Measurements from ENCODE around the gene GDF15. TPM values are rescaled to one million over a fixed set of nuclear protein-coding genes. Genes with fewer than 3 reads are reported as not detected.

The GDF15 gene
- polyA plus RNA-seq, 1 donor (not counting 4 experiments of a cell fraction or from before 2014, with no cell fraction given), result 0.31 TPM

GRCh38 chr19:18437491-18438330 lies 51.8 kb downstream of the GDF15 start, which contains the start of gene ISYNA1:
TSS of gene ISYNA1 (minus strand) at chr19:18438133. CDS start at chr19:18437979, 154 bp downstream.
- Histone ChIP-seq H3K9ac (ENCODE audit: control insufficient read depth, extremely low read depth, insufficient read depth, low read length) (peak within 1 kb of the TSS; percentile 47), H3K4me3 (ENCODE audit: control insufficient read depth in 2 of 3, extremely low read depth in 1 of 3, insufficient read depth in 2 of 3, low read depth in 1 of 3, low read length in 3 of 3) (peak within 1 kb of the TSS; percentile 34 to 57 (median 43)), H3K9me3 (ENCODE audit: control insufficient read depth, low read depth, low read length) (no peaks in the 10 kb centered on the region), H3K36me3 (ENCODE audit: control insufficient read depth in 2 of 2, extremely low read depth in 1 of 2, insufficient read depth in 2 of 2, low read length in 2 of 2) (peaks cover 0 to 7% of the 10 kb centered on the region in 2 experiments), H3K79me2 (ENCODE audit: control insufficient read depth, insufficient read depth, low read length) (no peaks in the 10 kb centered on the region), H4K20me1 (ENCODE audit: control insufficient read depth, extremely low read depth, insufficient read depth, low read length) (no peaks in the 10 kb centered on the region), H3K27ac (ENCODE audit: control insufficient read depth, insufficient read depth, low read length) (peak within 1 kb of the TSS; percentile 37), H3K4me2 (ENCODE audit: control insufficient read depth, extremely low read depth, insufficient read depth, low read depth, low read length) (peak within 1 kb of the TSS; percentile 80), H2AFZ (ENCODE audit: control insufficient read depth, low read length) (no peak within 1 kb of the TSS), H3K9me1 (ENCODE audit: control insufficient read depth, extremely low read depth, insufficient read depth, low read length) (peaks cover 12% of the 10 kb centered on the region), H3K27me3 (ENCODE audit: control insufficient read depth, extremely low read depth, insufficient read depth, low read length) (no peaks in the 10 kb centered on the region), H3K4me1 (ENCODE audit: control insufficient read depth, extremely low read depth, insufficient read depth, low read length) (peaks cover 30% of the 10 kb centered on the region)
- TF ChIP-seq EZH2 (IDR thresholded peaks at IDR 0.05; ENCODE audit: low read length) (no peak), CTCF (optimal IDR thresholded peaks at IDR 0.05 in 1 of 3, IDR thresholded peaks at IDR 0.05 in 1 of 3, conservative IDR thresholded peaks at IDR 0.05 in 1 of 3; ENCODE audit: extremely low read depth in 1 of 3, insufficient read depth in 2 of 3, low read length in 3 of 3) (no peak)
- FAIRE-seq (no peak), DNase-seq (ENCODE audit: low read depth, low spot score) (no peak)
- dilution Hi-C loops (cut with MboI; ENCODE audit: extremely low pct_ligation_motif_present, low sequenced_read_pairs), result no loop called here

DNA sequence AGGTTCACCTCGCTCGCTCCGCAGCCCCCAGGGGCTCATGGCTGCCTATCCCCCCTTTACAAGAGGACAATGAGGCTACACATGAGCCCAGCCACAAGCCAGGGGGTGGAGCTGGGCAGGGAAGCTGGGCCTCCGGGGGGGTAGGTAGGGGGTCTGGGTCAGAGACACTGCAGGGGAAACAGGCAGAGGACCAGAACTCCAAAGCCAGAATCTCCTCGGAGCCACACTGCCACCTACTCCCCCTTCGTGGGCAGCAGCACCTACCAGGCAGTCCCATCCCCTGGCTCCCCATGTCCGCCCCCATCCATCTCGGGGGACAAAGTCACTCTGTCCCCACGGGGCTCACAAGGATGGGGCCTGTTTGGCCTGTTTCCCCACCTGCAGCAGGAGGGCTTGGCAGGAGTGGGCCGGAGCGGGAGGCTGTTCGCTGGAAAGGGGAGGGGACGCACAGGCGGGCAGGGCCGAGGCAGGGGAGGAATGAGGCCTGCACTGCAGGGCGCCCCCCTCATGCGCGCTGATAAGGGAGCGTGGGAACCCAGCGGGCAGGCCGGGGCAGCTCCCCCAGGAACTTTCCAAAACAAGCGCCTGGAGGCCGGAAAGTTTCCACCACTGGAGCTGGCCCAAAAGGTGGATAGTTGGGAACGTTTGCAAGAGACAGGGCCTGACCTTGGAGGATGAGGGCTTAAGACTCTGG lies 52.5 kb downstream of the GDF15 start:
- FAIRE-seq (no peak), DNase-seq (ENCODE audit: low read depth, low spot score) (no peak)
- dilution Hi-C loops (cut with MboI; ENCODE audit: extremely low pct_ligation_motif_present, low sequenced_read_pairs), result no loop called here
- H4K20me1 ChIP-seq (ENCODE audit: control insufficient read depth, extremely low read depth, insufficient read depth, low read length), result no peaks in the 10 kb centered on the region
- peak overlapping the region; percentile 37 for H3K9ac ChIP-seq (ENCODE audit: control insufficient read depth, extremely low read depth, insufficient read depth, low read length)
- H3K4me3 ChIP-seq (ENCODE audit: control insufficient read depth in 2 of 3, extremely low read depth in 1 of 3, insufficient read depth in 2 of 3, low read depth in 1 of 3, low read length in 3 of 3), result peak overlapping the region; percentile 34 to 43 (median 42)
- no peaks in the 10 kb centered on the region for H3K9me3 ChIP-seq (ENCODE audit: control insufficient read depth, low read depth, low read length)
- H3K9me1 ChIP-seq (ENCODE audit: control insufficient read depth, extremely low read depth, insufficient read depth, low read length), result peaks cover 12% of the 10 kb centered on the region
- peaks cover 30% of the 10 kb centered on the region for H3K4me1 ChIP-seq (ENCODE audit: control insufficient read depth, extremely low read depth, insufficient read depth, low read length)
- H3K79me2 ChIP-seq (ENCODE audit: control insufficient read depth, insufficient read depth, low read length), result no peaks in the 10 kb centered on the region
- peak overlapping the region; percentile 70 for H3K4me2 ChIP-seq (ENCODE audit: control insufficient read depth, extremely low read depth, insufficient read depth, low read depth, low read length)
- H3K27ac ChIP-seq (ENCODE audit: control insufficient read depth, insufficient read depth, low read length), result no peak overlapping the region
- H2AFZ ChIP-seq (ENCODE audit: control insufficient read depth, low read length), result no peak overlapping the region
- TF ChIP-seq EZH2 (IDR thresholded peaks at IDR 0.05; ENCODE audit: low read length), result no peak
- peak in 1 of 3 experiments; percentile 39 for TF ChIP-seq CTCF (optimal IDR thresholded peaks at IDR 0.05 in 1 of 3, IDR thresholded peaks at IDR 0.05 in 1 of 3, conservative IDR thresholded peaks at IDR 0.05 in 1 of 3; ENCODE audit: extremely low read depth in 1 of 3, insufficient read depth in 2 of 3, low read length in 3 of 3)
- H3K36me3 ChIP-seq (ENCODE audit: control insufficient read depth in 2 of 2, extremely low read depth in 1 of 2, insufficient read depth in 2 of 2, low read length in 2 of 2), result peaks cover 0 to 12% of the 10 kb centered on the region in 2 experiments
- H3K27me3 ChIP-seq (ENCODE audit: control insufficient read depth, extremely low read depth, insufficient read depth, low read length), result no peaks in the 10 kb centered on the region

Small RNA genes lying within 50 kb of the gene (small RNA-seq; reads per million reads assigned to genes)
- 0 reads per million in 3 experiments for gene MIR3189 (ENCODE audit: insufficient read length in 3 of 3, low read depth in 3 of 3, low replicate concordance in 1 of 3)

Other genes starting within 250 kb of the GDF15 start
- gene PIK3R2, start 233.0 kb upstream of the GDF15 start, polyA plus RNA-seq, result 12.4 to 19.6 TPM (median 13.9 TPM) in 3 replicates
- 28.1 to 72.7 TPM (median 31.3 TPM) in 3 replicates for gene IFI30, start 212.3 kb upstream of the GDF15 start, polyA plus RNA-seq
- gene MPV17L2, start 192.9 kb upstream of the GDF15 start, polyA plus RNA-seq, result 26.3 to 39.8 TPM (median 26.8 TPM) in 3 replicates
- gene RAB3A, start 182.1 kb upstream of the GDF15 start, polyA plus RNA-seq, result 0.30 to 0.92 TPM (median 0.56 TPM) in 3 replicates
- gene PDE4C, start 159.7 kb upstream of the GDF15 start, polyA plus RNA-seq, result 0.03 TPM in 1 of 3 replicates, not detected in the others
- 0.02 to 0.06 TPM in 2 of 3 replicates, not detected in the other for gene IQCN, start 111.7 kb upstream of the GDF15 start, polyA plus RNA-seq
- gene JUND, start 104.5 kb upstream of the GDF15 start, polyA plus RNA-seq, result 17.2 to 36.7 TPM (median 20.7 TPM) in 3 replicates
- gene LSM4, start 63.1 kb upstream of the GDF15 start, polyA plus RNA-seq, result 150 to 170 TPM (median 162 TPM) in 3 replicates
- 4.8 to 5.8 TPM (median 5.6 TPM) in 3 replicates for gene PGPEP1, start 45.6 kb upstream of the GDF15 start, polyA plus RNA-seq
- gene LRRC25, start 11.5 kb downstream of the GDF15 start, polyA plus RNA-seq, result not detected in 3 replicates
- 7.5 to 11.3 TPM (median 10.8 TPM) in 3 replicates for gene SSBP4, start 33.2 kb downstream of the GDF15 start, polyA plus RNA-seq
- gene ISYNA1, start 52.0 kb downstream of the GDF15 start, polyA plus RNA-seq, result 3.5 to 8.3 TPM (median 7.0 TPM) in 3 replicates
- 4.4 to 8.3 TPM (median 6.8 TPM) in 3 replicates for gene ELL, start 135.9 kb downstream of the GDF15 start, polyA plus RNA-seq
- gene FKBP8, start 157.4 kb downstream of the GDF15 start, polyA plus RNA-seq, result 115 to 222 TPM (median 150 TPM) in 3 replicates
- gene KXD1, start 171.7 kb downstream of the GDF15 start, polyA plus RNA-seq, result 94.6 to 129 TPM (median 119 TPM) in 3 replicates
- gene UBA52, start 185.7 kb downstream of the GDF15 start, polyA plus RNA-seq, result 1,376 to 2,465 TPM (median 1,831 TPM) in 3 replicates
- gene REX1BD, start 202.6 kb downstream of the GDF15 start, polyA plus RNA-seq, result 29.5 to 36.9 TPM (median 31.9 TPM) in 3 replicates
- 0.20 to 1.5 TPM (median 0.98 TPM) in 3 replicates for gene CRLF1, start 220.6 kb downstream of the GDF15 start, polyA plus RNA-seq
- gene TMEM59L, start 226.7 kb downstream of the GDF15 start, polyA plus RNA-seq, result 0.06 to 0.19 TPM in 2 of 3 replicates, not detected in the other

Measured in keratinocyte (primary cell).